PC-9 (cell line): ENCODE data around the gene UNG. TPM values are rescaled to one million over a fixed set of nuclear protein-coding genes. Genes with fewer than 3 reads are reported as not detected.
"Not testable (repeated sequence)": the region's sequence is repeated elsewhere in the genome, so short reads cannot be mapped to it uniquely, and the experiment has no call there.

Source experiments
- BruUV-seq: library from RNA; stranded (reverse); fragments of 400-500 nt; replicated peaks from 2 replicates; lab custom pipeline; 2021; lab: Mats Ljungman, UMichigan
- CTCF ChIA-PET: fragments of 300-600 bp; sonication (Branson Sonifier 250); formaldehyde crosslinking; loops from one replicate; lab custom pipeline; 2022; ENCODE audit warnings: antibody characterized with exemption; lab: Charles Lee
- POLR2A ChIA-PET: fragments of 300-600 bp; sonication (Branson Sonifier 250); formaldehyde crosslinking; loops from one replicate; lab custom pipeline; 2022; ENCODE audit warnings: antibody characterized with exemption; ENCODE audit not compliant: unreplicated experiment; lab: Charles Lee
- DNase-seq, 2 experiments: peaks; one replicate each; pipeline versions ENCODE4 v3.0.0 to v3.0.0-alpha.2; 2015 to 2022; ENCODE audit warnings: mixed read lengths in 1 of 2
- H2AFZ ChIP-seq: fragments of 200-600 bp; sonication (generic); 2 replicates; pipeline ENCODE4 v1.8.1; 2017; ENCODE audit warnings: antibody characterized with exemption
- H3F3A ChIP-seq: fragments of 200-600 bp; sonication (generic); 2 replicates; pipeline ENCODE4 v1.8.1; 2017; ENCODE audit warnings: antibody characterized with exemption, mild to moderate bottlenecking, low read depth; ENCODE audit not compliant: insufficient read depth
- H3K27ac ChIP-seq: fragments of 200-600 bp; sonication (generic); 2 replicates; pipeline ENCODE4 v1.6.1; 2016; ENCODE audit warnings: mixed run types
- H3K27me3 ChIP-seq: fragments of 200-600 bp; sonication (generic); 2 replicates; pipeline ENCODE4 v1.6.1; 2016; ENCODE audit warnings: low read depth, mixed run types; ENCODE audit not compliant: insufficient read depth
- H3K36me3 ChIP-seq: fragments of 200-600 bp; sonication (generic); 2 replicates; pipeline ENCODE4 v1.6.1; 2016; ENCODE audit warnings: low read depth, mixed run types
- H3K4me1 ChIP-seq: fragments of 200-600 bp; sonication (generic); replicated peaks from 2 replicates; pipeline ENCODE4 v1.6.1; 2016; ENCODE audit warnings: mixed run types; ENCODE audit not compliant: insufficient read depth
- H3K4me2 ChIP-seq: fragments of 200-600 bp; sonication (generic); 2 replicates; pipeline ENCODE4 v1.6.1; 2017; ENCODE audit warnings: mixed run types
- H3K4me3 ChIP-seq: fragments of 200-600 bp; sonication (generic); 2 replicates; pipeline ENCODE4 v1.6.1; 2016; ENCODE audit warnings: mixed run types
- H3K79me2 ChIP-seq: fragments of 200-600 bp; sonication (generic); 2 replicates; pipeline ENCODE4 v1.6.1; 2017; ENCODE audit warnings: low read depth, mixed run types
- H3K9me2 ChIP-seq: fragments of 200-600 bp; sonication (generic); 2 replicates; pipeline ENCODE4 v1.8.1; 2017; ENCODE audit warnings: mild to moderate bottlenecking; ENCODE audit not compliant: insufficient read depth
- H3K9me3 ChIP-seq: fragments of 200-600 bp; sonication (generic); 2 replicates; pipeline ENCODE4 v1.8.1; 2016; ENCODE audit warnings: low read depth; ENCODE audit not compliant: insufficient read depth
- H4K20me1 ChIP-seq: fragments of 200-600 bp; sonication (generic); 2 replicates; pipeline ENCODE4 v1.8.1; 2017; ENCODE audit not compliant: insufficient read depth
- CTCF ChIP-seq: fragments of 200-600 bp; sonication (generic); conservative IDR thresholded peaks from 2 replicates; pipeline ENCODE4 v1.6.1; 2017; ENCODE audit warnings: mixed run types, antibody characterized with exemption, mild to moderate bottlenecking, moderate library complexity
- EZH2 ChIP-seq: fragments of 200-600 bp; sonication (generic); IDR thresholded peaks from 2 replicates; pipeline ENCODE4 v1.8.0; 2017; ENCODE audit warnings: antibody characterized with exemption, low read depth
- intact Hi-C: fragments of 100-400 bp; cut with micrococcal nuclease; formaldehyde crosslinking; loops from one replicate; pipeline ENCODE4 v1.10.0; 2022; ENCODE audit not compliant: unreplicated experiment
- total RNA-seq: library from RNA; stranded (reverse); gene quantifications from 2 replicates; pipeline ENCODE4 v1.2.3, GENCODE V29; 2021

The UNG gene
- total RNA-seq, 1 experiment from 2014 or later, result 54.9 TPM

GRCh38 chr12:109140560-109140959, 43.2 kb downstream of the UNG start:
- Histone ChIP-seq H3K9me3 (no peaks in the 10 kb centered on the region), H2AFZ (no peak overlapping the region), H3K9me2 (no peaks in the 10 kb centered on the region), H3K4me3 (no peak overlapping the region), H3K27ac (no peak overlapping the region), H3K79me2 (no peaks in the 10 kb centered on the region), H4K20me1 (no peaks in the 10 kb centered on the region), H3K4me1 (no peaks in the 10 kb centered on the region), H3K27me3 (peaks cover 31% of the 10 kb centered on the region), H3K36me3 (no peaks in the 10 kb centered on the region), H3K4me2 (no peak overlapping the region), H3F3A (no peaks in the 10 kb centered on the region)
- intact Hi-C loops, result no loop called here
- CTCF ChIA-PET, result interaction anchor here (0.5 kb wide), 1 partner anchor 15 kb away, joined by 6 read pairs; no protein-coding TSS in a partner anchor
- no TSS peak for BruUV-seq
- DNase-seq, result no peak
- POLR2A ChIA-PET, result no interaction called here
- no peak for TF ChIP-seq CTCF
- TF ChIP-seq EZH2, result no peak

- Histone ChIP-seq H3K4me1 (no peaks in the 10 kb centered on the region), H3K4me3 (no peak overlapping the region), H3K79me2 (no peaks in the 10 kb centered on the region), H3K9me3 (no peaks in the 10 kb centered on the region), H3K27ac (no peak overlapping the region), H4K20me1 (no peaks in the 10 kb centered on the region), H3K36me3 (no peaks in the 10 kb centered on the region), H3F3A (no peaks in the 10 kb centered on the region), H3K4me2 (no peak overlapping the region), H3K9me2 (no peaks in the 10 kb centered on the region), H3K27me3 (peaks cover 20% of the 10 kb centered on the region), H2AFZ (no peak overlapping the region)
- CTCF ChIA-PET, result no interaction called here
- intact Hi-C loops, result no loop called here
- BruUV-seq, result no TSS peak
- TF ChIP-seq CTCF, result no peak
- no peak for TF ChIP-seq EZH2
- DNase-seq, result no peak
- POLR2A ChIA-PET, result no interaction called here
These were observed 46.8 kb downstream of the UNG start for GRCh38 chr12:109144224-109144623.

GRCh38 chr12:109147126-109147525, 49.7 kb downstream of the UNG start:
- CTCF ChIA-PET, BruUV-seq, H2AFZ ChIP-seq, H3K9me2 ChIP-seq, H3K4me2 ChIP-seq, H4K20me1 ChIP-seq, H3K36me3 ChIP-seq, intact Hi-C loops, H3K9me3 ChIP-seq, POLR2A ChIA-PET, H3K4me3 ChIP-seq, H3K27ac ChIP-seq, H3K79me2 ChIP-seq, H3K4me1 ChIP-seq, DNase-seq, H3F3A ChIP-seq: not testable (repeated sequence)
- H3K27me3 ChIP-seq, result peaks cover 11% of the 10 kb centered on the region; the same call in 1 of the 2 replicates

- no peaks in the 10 kb centered on the region for H3K9me2 ChIP-seq
- no peak overlapping the region for H3K4me3 ChIP-seq
- no peak overlapping the region for H3K27ac ChIP-seq
- ChIA-PET CTCF (interaction anchor here (0.6 kb wide), 1 partner anchor 36 kb away, joined by 4 read pairs; no protein-coding TSS in a partner anchor), POLR2A (no interaction called here)
- no peaks in the 10 kb centered on the region for H4K20me1 ChIP-seq
- intact Hi-C loops, result no loop called here
- H2AFZ ChIP-seq, result no peak overlapping the region
- no peaks in the 10 kb centered on the region for H3F3A ChIP-seq
- H3K27me3 ChIP-seq, result peaks cover 11% of the 10 kb centered on the region; the same call in 1 of the 2 replicates
- H3K79me2 ChIP-seq, result no peaks in the 10 kb centered on the region
- no TSS peak for BruUV-seq
- H3K36me3 ChIP-seq, result no peaks in the 10 kb centered on the region
- TF ChIP-seq CTCF (no peak), EZH2 (no peak)
- H3K4me2 ChIP-seq, result no peak overlapping the region
- H3K4me1 ChIP-seq, result no peaks in the 10 kb centered on the region
- no peaks in the 10 kb centered on the region for H3K9me3 ChIP-seq
- no peak for DNase-seq
These were observed 50.6 kb downstream of the UNG start for GRCh38 chr12:109147954-109148353.
